Neural cell (in vitro differentiated cells): ENCODE measurements around the gene DLG2.

Source experiments
- CTCF ChIP-seq: fragments of 450-650 bp; IDR thresholded peaks from 2 replicates; pipeline ENCODE4 v1.5.1; 2014; ENCODE audit warnings: antibody characterized with exemption, mild to moderate bottlenecking, moderate library complexity; ENCODE audit not compliant: poor library complexity, severe bottlenecking
- EP300 ChIP-seq: fragments of 450-650 bp; conservative IDR thresholded peaks from 2 replicates; pipeline ENCODE4 v1.6.1; 2014; ENCODE audit warnings: antibody characterized with exemption, mild to moderate bottlenecking, moderate library complexity; ENCODE audit not compliant: poor library complexity, severe bottlenecking
- POLR2AphosphoS5 ChIP-seq: IDR thresholded peaks from 2 replicates; pipeline ENCODE4 v1.6.1; 2012
- RAD21 ChIP-seq: fragments of 450-650 bp; conservative IDR thresholded peaks from 2 replicates; pipeline ENCODE4 v1.6.1; 2014; ENCODE audit warnings: antibody characterized with exemption, mild to moderate bottlenecking, moderate library complexity
- REST ChIP-seq: IDR thresholded peaks from 2 replicates; pipeline ENCODE4 v1.6.1; 2012; ENCODE audit warnings: borderline replicate concordance
- SMC3 ChIP-seq: fragments of 450-650 bp; conservative IDR thresholded peaks from 2 replicates; pipeline ENCODE4 v1.6.1; 2014; ENCODE audit warnings: antibody characterized with exemption, mild to moderate bottlenecking, moderate library complexity; ENCODE audit not compliant: poor library complexity
- TAF1 ChIP-seq: IDR thresholded peaks from 2 replicates; pipeline ENCODE4 v1.6.1; 2012; ENCODE audit warnings: low read depth

GRCh38 chr11:83957038-83957900 lies 1669.9 kb downstream of the DLG2 start:
- no peak for TF ChIP-seq CTCF
- no peak for TF ChIP-seq POLR2AphosphoS5
- no peak for TF ChIP-seq TAF1
- no peak for TF ChIP-seq RAD21
- TF ChIP-seq EP300: no peak
- TF ChIP-seq REST: no peak
- TF ChIP-seq SMC3: no peak
